Natural killer cell (primary cell): ENCODE results near the gene SAFB. TPM values are rescaled to one million over a fixed set of nuclear protein-coding genes. Genes with fewer than 3 reads are reported as not detected.

Experiments used
- ATAC-seq, 3 donors: fragments of 150-1000 bp in 2 of 3; fragments of 200-7000 bp in 1 of 3; cut with Tn5 transposase; 1 replicate in 1 of 3; 2 replicates in 2 of 3; pipeline ENCODE4 v1.10.0; 2021; ENCODE audit warnings: mild to moderate bottlenecking in 2 of 3, moderate library complexity in 2 of 3
- DNase-seq, 2 donors: peaks; one replicate each; pipeline versions ENCODE4 v3.0.0 to v3.0.0-alpha.2; 2013 to 2021; ENCODE audit warnings: mixed read lengths in 1 of 2
- H3K27ac ChIP-seq: one replicate; pipeline ENCODE4 v1.5.1; 2013; ENCODE audit warnings: mild to moderate bottlenecking, low read length
- H3K27me3 ChIP-seq: one replicate; pipeline ENCODE4 v1.6.1; 2013; ENCODE audit warnings: low read length; ENCODE audit not compliant: control insufficient read depth, insufficient read depth
- H3K36me3 ChIP-seq: one replicate; pipeline ENCODE4 v1.6.1; 2013; ENCODE audit warnings: low read length; ENCODE audit not compliant: control insufficient read depth, insufficient read depth
- H3K4me1 ChIP-seq: one replicate; pipeline ENCODE4 v1.6.1; 2013; ENCODE audit warnings: low read length; ENCODE audit not compliant: control insufficient read depth, insufficient read depth
- H3K4me3 ChIP-seq: one replicate; pipeline ENCODE4 v1.5.1; 2013; ENCODE audit warnings: low read length
- H3K9me3 ChIP-seq: one replicate; pipeline ENCODE4 v1.6.1; 2013; ENCODE audit warnings: low read length; ENCODE audit not compliant: control insufficient read depth, insufficient read depth
- H3K27ac Mint-ChIP-seq, 2 donors: one replicate each; pipeline ENCODE4 v1.8.0; 2022; ENCODE audit warnings: mild to moderate bottlenecking in 2 of 2, mixed read lengths in 2 of 2, moderate library complexity in 1 of 2
- H3K27me3 Mint-ChIP-seq, 2 donors: one replicate each; pipeline ENCODE4 v1.8.0; 2022; ENCODE audit warnings: low read depth in 2 of 2, mixed read lengths in 2 of 2
- H3K36me3 Mint-ChIP-seq: one replicate; pipeline ENCODE4 v1.8.0; 2022; ENCODE audit warnings: mixed read lengths
- H3K4me1 Mint-ChIP-seq, 2 donors: one replicate each; pipeline ENCODE4 v1.8.0; 2022; ENCODE audit warnings: mixed read lengths in 2 of 2
- H3K4me3 Mint-ChIP-seq: one replicate; pipeline ENCODE4 v1.8.0; 2022; ENCODE audit warnings: mild to moderate bottlenecking, moderate library complexity, mixed read lengths
- H3K9me3 Mint-ChIP-seq, 2 donors: one replicate each; pipeline ENCODE4 v1.8.0; 2022; ENCODE audit warnings: mixed read lengths in 2 of 2
- WGBS: methylation state at CpG from one replicate; pipeline ENCODE4 v1.1.7; 2013; ENCODE audit warnings: missing lambda C conversion rate; ENCODE audit not compliant: insufficient coverage; 5-methylcytosine and 5-hydroxymethylcytosine counted together
- intact Hi-C: fragments of 100-400 bp; cut with micrococcal nuclease; formaldehyde crosslinking; loops from one replicate; pipeline ENCODE4 v1.14.2; 2022
- total RNA-seq, 4 donors: library from RNA; stranded (reverse); fragments of 120-200 nt in 1 of 4; gene quantifications; one replicate each; pipeline versions ENCODE4 v1.2.3 to v1.2.4, GENCODE V29; 2013 to 2022
- TF ChIP-seq, protein P1 (sequence below): fragments of 200-600 bp; IDR thresholded peaks from one replicate; pipeline ENCODE4 v1.8.0; 2022; ENCODE audit warnings: antibody characterized with exemption

The SAFB gene
- total RNA-seq, 3 donors from 2014 or later (not counting 1 experiment from before 2014, with no cell fraction given) = 195 to 229 (median 207) TPM

DNA sequence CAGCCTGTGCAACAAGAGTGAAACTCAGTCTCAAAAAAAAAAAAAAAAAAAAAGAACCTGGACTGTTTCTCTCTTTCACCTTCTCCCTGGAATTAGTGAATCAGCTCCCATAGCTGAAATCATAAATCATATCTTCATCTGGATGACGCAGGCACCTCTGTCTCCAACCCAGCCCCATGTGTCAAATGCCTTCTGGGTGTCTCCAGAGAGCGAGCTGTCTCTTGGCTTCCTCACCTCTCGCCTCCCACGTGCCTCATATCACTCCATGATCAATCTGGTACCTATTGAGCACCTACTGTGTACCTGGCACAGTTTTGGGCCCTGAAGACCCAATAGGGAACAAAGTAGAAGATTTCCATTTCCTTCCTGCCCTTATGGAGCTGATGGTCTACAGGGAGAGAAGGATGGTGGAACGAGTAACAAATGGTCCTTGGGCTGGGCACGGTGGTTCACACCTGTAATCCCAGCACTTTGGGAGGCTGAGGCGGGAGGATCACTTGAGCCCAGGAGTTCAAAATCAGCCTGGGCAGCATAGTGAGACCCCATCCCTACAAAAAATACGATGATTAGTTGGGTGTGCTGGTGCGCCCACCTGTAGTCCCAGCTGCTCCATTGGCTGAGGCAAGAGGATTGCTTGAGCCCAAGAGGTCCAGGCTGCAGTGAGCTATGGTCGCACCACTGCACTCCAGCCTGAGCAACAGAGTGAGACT, 60.4 kb downstream of the SAFB start:
- intact Hi-C loops = no loop called here
- Histone ChIP-seq H3K36me3 (no peaks in the 10 kb centered on the region), H3K27ac (no peak overlapping the region), H3K27me3 (no peaks in the 10 kb centered on the region), H3K4me1 (peaks cover 35% of the 10 kb centered on the region), H3K9me3 (no peaks in the 10 kb centered on the region), H3K4me3 (no peak overlapping the region)
- H3K9me3 Mint-ChIP-seq = no peaks in the 10 kb centered on the region
- peak overlapping the region; percentile 39 for H3K4me3 Mint-ChIP-seq
- 95% methylated on average over 9 of the region's 10 CpGs for WGBS
- no peak overlapping the region for H3K27ac Mint-ChIP-seq
- ATAC-seq = no peak
- DNase-seq = no peak
- no peaks in the 10 kb centered on the region for H3K27me3 Mint-ChIP-seq
- TF ChIP-seq, protein P1, sequence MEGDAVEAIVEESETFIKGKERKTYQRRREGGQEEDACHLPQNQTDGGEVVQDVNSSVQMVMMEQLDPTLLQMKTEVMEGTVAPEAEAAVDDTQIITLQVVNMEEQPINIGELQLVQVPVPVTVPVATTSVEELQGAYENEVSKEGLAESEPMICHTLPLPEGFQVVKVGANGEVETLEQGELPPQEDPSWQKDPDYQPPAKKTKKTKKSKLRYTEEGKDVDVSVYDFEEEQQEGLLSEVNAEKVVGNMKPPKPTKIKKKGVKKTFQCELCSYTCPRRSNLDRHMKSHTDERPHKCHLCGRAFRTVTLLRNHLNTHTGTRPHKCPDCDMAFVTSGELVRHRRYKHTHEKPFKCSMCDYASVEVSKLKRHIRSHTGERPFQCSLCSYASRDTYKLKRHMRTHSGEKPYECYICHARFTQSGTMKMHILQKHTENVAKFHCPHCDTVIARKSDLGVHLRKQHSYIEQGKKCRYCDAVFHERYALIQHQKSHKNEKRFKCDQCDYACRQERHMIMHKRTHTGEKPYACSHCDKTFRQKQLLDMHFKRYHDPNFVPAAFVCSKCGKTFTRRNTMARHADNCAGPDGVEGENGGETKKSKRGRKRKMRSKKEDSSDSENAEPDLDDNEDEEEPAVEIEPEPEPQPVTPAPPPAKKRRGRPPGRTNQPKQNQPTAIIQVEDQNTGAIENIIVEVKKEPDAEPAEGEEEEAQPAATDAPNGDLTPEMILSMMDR = no peak
- no peaks in the 10 kb centered on the region for H3K36me3 Mint-ChIP-seq
- peaks cover 15 to 49% of the 10 kb centered on the region in 2 donors for H3K4me1 Mint-ChIP-seq

DNA sequence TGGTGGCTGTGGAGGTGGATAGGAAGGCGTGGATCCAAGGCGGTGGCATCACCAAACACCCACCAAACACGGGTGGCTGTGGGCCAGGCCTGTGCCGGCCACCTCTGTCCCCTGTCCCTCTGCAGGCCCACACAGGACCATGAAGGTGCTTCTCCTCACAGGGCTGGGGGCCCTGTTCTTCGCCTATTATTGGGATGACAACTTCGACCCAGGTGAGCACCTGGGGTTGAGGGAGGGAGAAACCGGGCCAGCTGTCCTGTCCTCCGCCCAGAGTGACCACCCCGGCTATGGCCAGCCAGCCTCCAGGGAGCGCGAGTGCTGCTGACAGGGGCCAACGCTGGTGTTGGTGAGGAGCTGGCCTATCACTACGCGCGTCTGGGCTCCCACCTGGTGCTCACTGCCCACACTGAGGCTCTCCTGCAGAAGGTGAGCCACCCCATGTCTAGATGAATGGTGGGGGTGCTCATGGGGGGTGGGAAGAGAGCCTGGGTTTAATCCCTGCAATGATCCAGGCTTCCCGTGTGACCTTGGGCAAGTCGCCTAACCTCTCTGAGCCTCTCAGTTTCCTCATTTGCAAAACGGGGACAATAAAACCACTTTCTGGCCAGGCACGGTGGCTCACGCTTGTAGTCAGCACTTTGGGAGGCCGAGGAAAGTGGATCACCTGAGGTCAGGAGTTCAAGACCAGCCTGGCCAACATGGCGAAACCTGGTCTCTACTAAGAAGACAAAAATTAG, 62.0 kb downstream of the SAFB start:
- Histone ChIP-seq H3K27me3 (no peaks in the 10 kb centered on the region), H3K27ac (no peak overlapping the region), H3K4me3 (no peak overlapping the region), H3K36me3 (no peaks in the 10 kb centered on the region), H3K9me3 (no peaks in the 10 kb centered on the region), H3K4me1 (peaks cover 29% of the 10 kb centered on the region)
- Mint-ChIP-seq H3K4me3 (no peak overlapping the region), H3K9me3 (no peaks in the 10 kb centered on the region), H3K27me3 (no peaks in the 10 kb centered on the region), H3K27ac (no peak overlapping the region), H3K4me1 (peaks cover 12 to 43% of the 10 kb centered on the region in 2 donors), H3K36me3 (no peaks in the 10 kb centered on the region)
- WGBS = 92% methylated on average over 22 of the region's 22 CpGs
- DNase-seq (no peak), ATAC-seq (no peak)
- intact Hi-C loops = no loop called here
- TF ChIP-seq, protein P1 = no peak

DNA sequence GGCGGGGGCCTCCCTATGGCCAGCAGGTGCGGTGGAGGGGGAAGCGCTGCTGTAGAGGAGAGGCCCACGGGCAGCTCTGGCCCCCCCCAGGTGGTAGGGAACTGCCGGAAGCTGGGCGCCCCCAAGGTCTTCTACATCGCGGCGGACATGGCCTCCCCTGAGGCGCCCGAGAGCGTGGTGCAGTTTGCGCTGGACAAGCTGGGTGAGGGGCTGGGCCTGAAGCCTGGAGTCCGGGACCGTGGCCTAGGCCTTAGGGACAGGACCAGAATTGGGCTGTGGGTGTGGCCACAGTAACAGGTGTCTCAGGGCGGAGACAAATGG, 63.4 kb downstream of the SAFB start:
- peak overlapping the region; percentile 60 to 85 for H3K27ac Mint-ChIP-seq

More for the DNA sequence above, 63.4 kb downstream of the SAFB start:
- Mint-ChIP-seq H3K27me3 (no peaks in the 10 kb centered on the region), H3K9me3 (no peaks in the 10 kb centered on the region), H3K36me3 (no peaks in the 10 kb centered on the region), H3K4me1 (peaks cover 13 to 44% of the 10 kb centered on the region in 2 donors), H3K4me3 (peak overlapping the region; percentile 86)
- DNase-seq (no peak), ATAC-seq (no peak)
- Histone ChIP-seq H3K9me3 (no peaks in the 10 kb centered on the region), H3K27ac (peak overlapping the region; percentile 50), H3K36me3 (no peaks in the 10 kb centered on the region), H3K27me3 (no peaks in the 10 kb centered on the region), H3K4me3 (peak overlapping the region; percentile 43), H3K4me1 (peaks cover 32% of the 10 kb centered on the region)
- WGBS = 11% methylated on average over 16 of the region's 16 CpGs
- intact Hi-C loops = no loop called here
- TF ChIP-seq, protein P1 = no peak
